Right ventricle myocardium superior (tissue), 1 donor: ENCODE results near the gene CSNK1E. TPM values are rescaled to one million over a fixed set of nuclear protein-coding genes. Genes with fewer than 3 reads are reported as not detected.
"Not testable (repeated sequence)": the region's sequence is repeated elsewhere in the genome, so short reads cannot be mapped to it uniquely, and the experiment has no call there.

Experiments used
- ATAC-seq: fragments of 200-7000 bp; cut with Tn5 transposase; one replicate; pipeline ENCODE4 v1.9.1; 2020; ENCODE audit warnings: mild to moderate bottlenecking; ENCODE audit not compliant: poor library complexity
- DNase-seq: peaks from one replicate; pipeline ENCODE4 v3.0.0-alpha.2; 2020
- intact Hi-C: fragments of 100-400 bp; cut with DNase I; formaldehyde crosslinking; loops from one replicate; pipeline ENCODE4 v1.11.2; 2022
- total RNA-seq: library from RNA; stranded (reverse); fragmentation: NEBNext Ultra II Directional; extraction: Animal tissue kit (Norgen Biotek cat#: 25700); gene quantifications from one replicate; pipeline ENCODE4 v1.2.1, GENCODE V29; 2021
- donor health status: DM: no; HTN: yes; CAD: no; lungs with severe emphysema.

Gene CSNK1E
- total RNA-seq, 1 donor from 2014 or later, result 65.7 TPM

GRCh38 chr22:38339893-38340292 lies 22.7 kb upstream of the CSNK1E start:
- intact Hi-C loops, result loop anchor here (10.0 kb wide), 1 partner anchor 225 kb away; the partner anchor contains the start of gene BAIAP2L2
- not testable (repeated sequence) for ATAC-seq, DNase-seq

GRCh38 chr22:38338772-38339379 lies 21.6 kb upstream of the CSNK1E start:
- no peak for DNase-seq
- intact Hi-C loops, result no loop called here
- ATAC-seq, result no peak

GRCh38 chr22:38336699-38337098 lies 19.5 kb upstream of the CSNK1E start:
- ATAC-seq (no peak), DNase-seq (no peak)
- intact Hi-C loops, result no loop called here

- intact Hi-C loops, result no loop called here
- DNase-seq (no peak), ATAC-seq (no peak)
These were observed 17.8 kb upstream of the CSNK1E start for GRCh38 chr22:38335077-38335476.

- ATAC-seq, result no peak
- intact Hi-C loops, result no loop called here
These were observed 10.6 kb upstream of the CSNK1E start for GRCh38 chr22:38327805-38328204.

GRCh38 chr22:38327396-38327795 lies 10.2 kb upstream of the CSNK1E start:
- no peak for DNase-seq
- intact Hi-C loops, result no loop called here
- no peak for ATAC-seq

More at GRCh38 chr22:38327805-38328204, 10.6 kb upstream of the CSNK1E start:
- no peak for DNase-seq

- ATAC-seq, result no peak
- intact Hi-C loops, result no loop called here
These were observed 8.4 kb upstream of the CSNK1E start for GRCh38 chr22:38325587-38325986.

GRCh38 chr22:38320605-38321402 lies 3.6 kb upstream of the CSNK1E start:
- DNase-seq (no peak), ATAC-seq (no peak)
- intact Hi-C loops, result no loop called here

More at GRCh38 chr22:38325587-38325986, 8.4 kb upstream of the CSNK1E start:
- no peak for DNase-seq

- intact Hi-C loops, result no loop called here
- DNase-seq (no peak), ATAC-seq (no peak)
These were observed 1.9 kb upstream of the CSNK1E start for GRCh38 chr22:38318792-38319773.

- intact Hi-C loops, result no loop called here
These were observed 922 bp upstream of the CSNK1E start for GRCh38 chr22:38317995-38318715.

GRCh38 chr22:38316364-38317121 lies 690 bp downstream of the CSNK1E start:
- intact Hi-C loops, result no loop called here
- ATAC-seq (peak; percentile 56), DNase-seq (peak; percentile 83)

More at GRCh38 chr22:38317995-38318715, 922 bp upstream of the CSNK1E start:
- peak; percentile 63 for ATAC-seq
- DNase-seq, result peak; percentile 70

- DNase-seq (no peak), ATAC-seq (no peak)
- intact Hi-C loops, result no loop called here
These were observed 1.3 kb downstream of the CSNK1E start for GRCh38 chr22:38315823-38316363.

GRCh38 chr22:38314933-38315822 lies 2.1 kb downstream of the CSNK1E start:
- intact Hi-C loops, result no loop called here
- ATAC-seq (no peak), DNase-seq (no peak)

GRCh38 chr22:38314051-38314932 lies 2.9 kb downstream of the CSNK1E start:
- ATAC-seq (no peak), DNase-seq (no peak)
- intact Hi-C loops, result no loop called here

- intact Hi-C loops, result no loop called here
- peak; percentile 81 for DNase-seq
- peak; percentile 7 for ATAC-seq
These were observed 3.8 kb downstream of the CSNK1E start for GRCh38 chr22:38313384-38313955.
